ENCODE measurements around the gene SAFB2.

Gene SAFB2

DNA sequence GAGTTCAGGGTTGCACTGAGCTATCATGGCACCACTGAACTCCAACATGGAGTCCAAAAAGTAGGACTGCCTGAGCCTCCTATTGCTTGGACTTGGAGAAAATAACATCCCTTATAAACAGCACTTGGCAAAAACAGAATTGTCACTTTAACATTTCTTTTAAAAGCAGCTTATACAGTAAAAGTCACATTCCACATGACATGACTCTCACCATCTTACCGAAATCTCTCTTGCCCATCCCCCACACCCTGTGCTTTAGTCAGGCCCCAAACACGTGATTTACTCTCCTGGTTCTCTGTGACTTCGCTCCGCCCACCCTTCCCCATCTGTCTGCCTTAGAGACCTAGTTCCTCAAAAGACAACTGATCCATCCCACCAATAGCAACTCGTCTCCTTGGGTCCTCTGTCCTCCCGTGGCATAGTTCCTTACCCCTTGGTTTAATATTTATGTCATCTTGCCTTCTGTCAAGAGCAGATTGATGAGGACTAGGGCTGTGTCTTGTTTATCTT is 4.9 kb upstream of the SAFB2 start:
- peaks cover 2% of the 10 kb centered on the region; the same call in 1 of the 2 replicates for H3F3A ChIP-seq (ENCODE audit: control insufficient read depth, insufficient read depth)
- no peaks in the 10 kb centered on the region; the same call in 1 of the 2 replicates for H3K27me3 ChIP-seq (ENCODE audit: control insufficient read depth, low read length)
- H3K27ac ChIP-seq (ENCODE audit: low read depth, low read length), result peak overlapping the region; percentile 7; the same call in 1 of the 2 replicates
- no peaks in the 10 kb centered on the region for H3K9me3 ChIP-seq (ENCODE audit: control insufficient read depth, insufficient read depth, low read length)
- peaks cover 98% of the 10 kb centered on the region for H3K79me2 ChIP-seq (ENCODE audit: control insufficient read depth, low read length)
- H3K9me2 ChIP-seq (replicated peaks; ENCODE audit: control insufficient read depth, low read length), result no peaks in the 10 kb centered on the region
- peak overlapping the region; percentile 29 for H3K4me3 ChIP-seq (ENCODE audit: low read length)
- peaks cover 56% of the 10 kb centered on the region for H3K4me1 ChIP-seq (ENCODE audit: control insufficient read depth, low read length)
- TF ChIP-seq, protein P1, sequence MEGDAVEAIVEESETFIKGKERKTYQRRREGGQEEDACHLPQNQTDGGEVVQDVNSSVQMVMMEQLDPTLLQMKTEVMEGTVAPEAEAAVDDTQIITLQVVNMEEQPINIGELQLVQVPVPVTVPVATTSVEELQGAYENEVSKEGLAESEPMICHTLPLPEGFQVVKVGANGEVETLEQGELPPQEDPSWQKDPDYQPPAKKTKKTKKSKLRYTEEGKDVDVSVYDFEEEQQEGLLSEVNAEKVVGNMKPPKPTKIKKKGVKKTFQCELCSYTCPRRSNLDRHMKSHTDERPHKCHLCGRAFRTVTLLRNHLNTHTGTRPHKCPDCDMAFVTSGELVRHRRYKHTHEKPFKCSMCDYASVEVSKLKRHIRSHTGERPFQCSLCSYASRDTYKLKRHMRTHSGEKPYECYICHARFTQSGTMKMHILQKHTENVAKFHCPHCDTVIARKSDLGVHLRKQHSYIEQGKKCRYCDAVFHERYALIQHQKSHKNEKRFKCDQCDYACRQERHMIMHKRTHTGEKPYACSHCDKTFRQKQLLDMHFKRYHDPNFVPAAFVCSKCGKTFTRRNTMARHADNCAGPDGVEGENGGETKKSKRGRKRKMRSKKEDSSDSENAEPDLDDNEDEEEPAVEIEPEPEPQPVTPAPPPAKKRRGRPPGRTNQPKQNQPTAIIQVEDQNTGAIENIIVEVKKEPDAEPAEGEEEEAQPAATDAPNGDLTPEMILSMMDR (IDR thresholded peaks at IDR 0.05; ENCODE audit: low read depth, low read length, poor library complexity, severe bottlenecking), result no peak
- no peak for TF ChIP-seq EZH2phosphoT487 (IDR thresholded peaks at IDR 0.05; ENCODE audit: borderline replicate concordance, low read length)
- H4K20me1 ChIP-seq (ENCODE audit: control insufficient read depth, insufficient read depth, low read depth, low read length), result peaks cover 64% of the 10 kb centered on the region
- peak overlapping the region; percentile 78 for H3K4me2 ChIP-seq (ENCODE audit: low read length)
- peaks cover 94% of the 10 kb centered on the region for H3K36me3 ChIP-seq (ENCODE audit: control insufficient read depth, low read length)

DNA sequence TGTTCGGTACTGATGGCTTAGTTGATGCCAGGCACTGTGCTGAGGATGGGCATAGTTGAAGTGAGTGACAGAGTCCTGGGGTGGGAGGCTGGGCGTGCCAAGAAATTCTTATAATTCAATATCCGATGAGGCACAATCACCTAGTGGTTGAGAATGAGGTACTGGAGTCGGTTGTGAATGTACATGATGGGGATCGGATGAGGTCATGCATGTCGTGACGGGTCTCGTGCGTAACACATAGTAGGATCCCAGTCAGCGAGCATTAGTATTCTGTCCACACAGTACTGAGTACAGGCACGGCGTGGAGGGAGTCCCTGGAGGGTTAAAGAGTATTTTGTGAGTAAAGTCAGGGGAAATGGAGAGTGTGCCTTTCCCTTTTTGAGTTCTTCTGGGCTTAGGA is 3.1 kb upstream of the SAFB2 start:
- Histone ChIP-seq H3K9me2 (replicated peaks; ENCODE audit: control insufficient read depth, low read length) (no peaks in the 10 kb centered on the region), H3K4me3 (ENCODE audit: low read length) (peak overlapping the region; percentile 97), H3K9me3 (ENCODE audit: control insufficient read depth, insufficient read depth, low read length) (no peaks in the 10 kb centered on the region), H3K79me2 (ENCODE audit: control insufficient read depth, low read length) (peaks cover 98% of the 10 kb centered on the region), H3K4me2 (ENCODE audit: low read length) (peak overlapping the region; percentile 78), H3K27me3 (ENCODE audit: control insufficient read depth, low read length) (no peaks in the 10 kb centered on the region; the same call in 1 of the 2 replicates), H3K4me1 (ENCODE audit: control insufficient read depth, low read length) (peaks cover 63% of the 10 kb centered on the region), H4K20me1 (ENCODE audit: control insufficient read depth, insufficient read depth, low read depth, low read length) (peaks cover 65% of the 10 kb centered on the region), H3K36me3 (ENCODE audit: control insufficient read depth, low read length) (peaks cover 94% of the 10 kb centered on the region), H3K27ac (ENCODE audit: low read depth, low read length) (no peak overlapping the region), H3F3A (ENCODE audit: control insufficient read depth, insufficient read depth) (peaks cover 2% of the 10 kb centered on the region; the same call in 1 of the 2 replicates)
- TF ChIP-seq, protein P1 (IDR thresholded peaks at IDR 0.05; ENCODE audit: low read depth, low read length, poor library complexity, severe bottlenecking), result no peak
- TF ChIP-seq EZH2phosphoT487 (IDR thresholded peaks at IDR 0.05; ENCODE audit: borderline replicate concordance, low read length), result no peak

DNA sequence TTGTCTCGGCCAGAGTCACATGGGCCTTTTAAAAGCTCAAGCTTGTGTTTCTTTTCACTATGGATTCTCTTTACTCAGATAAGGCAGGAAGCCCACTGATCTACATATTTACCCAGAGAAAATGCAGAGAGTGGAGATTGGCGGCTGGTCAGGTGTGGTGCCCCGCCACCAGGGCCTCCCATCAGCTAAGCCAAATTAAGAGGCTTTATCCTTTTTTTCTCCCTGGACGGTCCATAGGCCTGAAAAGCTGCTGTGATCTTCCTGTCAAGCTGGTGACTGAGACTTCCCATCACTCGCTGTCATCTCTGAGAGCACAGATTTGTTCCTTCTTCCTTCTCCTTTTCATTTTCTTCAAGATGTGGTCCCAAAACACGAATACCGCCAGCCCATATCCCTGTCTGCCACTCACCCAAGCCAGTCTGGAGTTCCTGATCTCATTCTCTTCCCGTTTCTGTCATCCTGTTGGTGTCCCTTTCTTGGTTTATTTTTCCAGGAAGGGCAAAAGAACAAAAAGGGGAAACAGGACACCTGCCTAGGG is 2.2 kb upstream of the SAFB2 start:
- Histone ChIP-seq H3K4me2 (ENCODE audit: low read length) (peak overlapping the region; percentile 78), H3K27ac (ENCODE audit: low read depth, low read length) (peak overlapping the region; percentile 72; the same call in 1 of the 2 replicates), H3K4me1 (ENCODE audit: control insufficient read depth, low read length) (peaks cover 71% of the 10 kb centered on the region), H4K20me1 (ENCODE audit: control insufficient read depth, insufficient read depth, low read depth, low read length) (peaks cover 69% of the 10 kb centered on the region), H3K9me2 (replicated peaks; ENCODE audit: control insufficient read depth, low read length) (no peaks in the 10 kb centered on the region), H3K79me2 (ENCODE audit: control insufficient read depth, low read length) (peaks cover 98% of the 10 kb centered on the region), H3F3A (ENCODE audit: control insufficient read depth, insufficient read depth) (peaks cover 2% of the 10 kb centered on the region; the same call in 1 of the 2 replicates), H3K9me3 (ENCODE audit: control insufficient read depth, insufficient read depth, low read length) (no peaks in the 10 kb centered on the region), H3K36me3 (ENCODE audit: control insufficient read depth, low read length) (peaks cover 96% of the 10 kb centered on the region), H3K4me3 (ENCODE audit: low read length) (peak overlapping the region; percentile 97), H3K27me3 (ENCODE audit: control insufficient read depth, low read length) (no peaks in the 10 kb centered on the region; the same call in 1 of the 2 replicates)
- no peak for TF ChIP-seq EZH2phosphoT487 (IDR thresholded peaks at IDR 0.05; ENCODE audit: borderline replicate concordance, low read length)
- TF ChIP-seq, protein P1 (IDR thresholded peaks at IDR 0.05; ENCODE audit: low read depth, low read length, poor library complexity, severe bottlenecking), result no peak
